Vagina (tissue), 2 donors: Measurements from ENCODE around the gene FGF18.

Source experiments
- CTCF ChIP-seq, 3 experiments: fragments of 450-650 bp in 2 of 3; fragments of 200-600 bp in 1 of 3; sonication (generic) in 1 of 3; IDR thresholded peaks; one replicate each; pipeline ENCODE4 v1.5.1; 2017 to 2019; ENCODE audit warnings: antibody characterized with exemption in 3 of 3, mild to moderate bottlenecking in 2 of 3, moderate library complexity in 2 of 3
- POLR2A ChIP-seq, 2 donors: fragments of 450-650 bp; IDR thresholded peaks; one replicate each; pipeline ENCODE4 v1.6.1; 2017; ENCODE audit warnings: antibody characterized with exemption in 2 of 2, mild to moderate bottlenecking in 2 of 2, moderate library complexity in 2 of 2
- POLR2AphosphoS5 ChIP-seq, 2 donors: sonication (generic); formaldehyde crosslinking; IDR thresholded peaks; one replicate each; pipeline ENCODE4 v1.9.0; 2017; ENCODE audit warnings: antibody characterized with exemption in 2 of 2, mild to moderate bottlenecking in 2 of 2, low read depth in 1 of 2; ENCODE audit not compliant: insufficient read depth in 1 of 2

GRCh38 chr5:171441246-171441791 lies 21.9 kb downstream of the FGF18 start:
- TF ChIP-seq CTCF (IDR thresholded peaks at IDR 0.05) (no peak), POLR2A (IDR thresholded peaks at IDR 0.05) (no peak), POLR2AphosphoS5 (IDR thresholded peaks at IDR 0.05; ENCODE audit: insufficient read depth in 1 of 2, low read depth in 1 of 2) (no peak)
